ENCODE data around the gene CCDC192.

Gene CCDC192

GRCh38 chr5:127830829-127831598, 127.8 kb downstream of the CCDC192 start:
- TF ChIP-seq ZNF501 (tag by site-specific recombination; IDR thresholded peaks at IDR 0.05), result no peak
- peak; percentile 72 for TF ChIP-seq ZSCAN4 (tag by site-specific recombination; IDR thresholded peaks at IDR 0.05)
- Histone ChIP-seq H3K9me3 (ENCODE audit: control insufficient read depth, insufficient read depth, low read depth, low read length) (no peaks in the 10 kb centered on the region), H3K27ac (ENCODE audit: extremely low read depth, low read depth, low read length) (no peak overlapping the region), H3K36me3 (ENCODE audit: control insufficient read depth in 2 of 2, insufficient read depth in 1 of 2, low read length in 2 of 2) (no peaks in the 10 kb centered on the region), H3K4me1 (ENCODE audit: control insufficient read depth, insufficient read depth, low read length) (peaks cover 10% of the 10 kb centered on the region), H3K4me3 (ENCODE audit: low read depth, low read length) (no peak overlapping the region)
- POLR2A ChIA-PET, result no interaction called here
- CTCF ChIA-PET, result interaction anchor here (1.0 kb wide), 1 partner anchor 45 kb away, joined by 3 read pairs; no protein-coding TSS in a partner anchor

- Histone ChIP-seq H3K9me3 (ENCODE audit: control insufficient read depth, insufficient read depth, low read depth, low read length) (no peaks in the 10 kb centered on the region), H3K4me1 (ENCODE audit: control insufficient read depth, insufficient read depth, low read length) (peaks cover 10% of the 10 kb centered on the region), H3K36me3 (ENCODE audit: control insufficient read depth in 2 of 2, insufficient read depth in 1 of 2, low read length in 2 of 2) (no peaks in the 10 kb centered on the region), H3K27ac (ENCODE audit: extremely low read depth, low read depth, low read length) (no peak overlapping the region), H3K4me3 (ENCODE audit: low read depth, low read length) (no peak overlapping the region)
- ChIA-PET POLR2A (no interaction called here), CTCF (interaction anchor here (0.6 kb wide), 1 partner anchor 169 kb away, joined by 4 read pairs; no protein-coding TSS in a partner anchor)
- TF ChIP-seq ZNF692 (tag by site-specific recombination; IDR thresholded peaks at IDR 0.05) (no peak), KLF10 (tag by site-specific recombination; IDR thresholded peaks at IDR 0.05) (no peak), ZNF350 (tag by site-specific recombination; IDR thresholded peaks at IDR 0.05) (no peak), ZNF596 (tag by site-specific recombination; IDR thresholded peaks at IDR 0.05) (no peak), ZNF423 (tag by site-specific recombination; IDR thresholded peaks at IDR 0.05) (no peak), KLF8 (tag by site-specific recombination; IDR thresholded peaks at IDR 0.05) (no peak), TRIM28 (IDR thresholded peaks at IDR 0.05; ENCODE audit: borderline replicate concordance, low read length) (no peak)
Measured at GRCh38 chr5:127832067-127832466, 128.9 kb downstream of the CCDC192 start.

- Histone ChIP-seq H3K36me3 (ENCODE audit: control insufficient read depth in 2 of 2, insufficient read depth in 1 of 2, low read length in 2 of 2) (no peaks in the 10 kb centered on the region), H3K27ac (ENCODE audit: extremely low read depth, low read depth, low read length) (no peak overlapping the region), H3K4me1 (ENCODE audit: control insufficient read depth, insufficient read depth, low read length) (peaks cover 10% of the 10 kb centered on the region), H3K4me3 (ENCODE audit: low read depth, low read length) (no peak overlapping the region), H3K9me3 (ENCODE audit: control insufficient read depth, insufficient read depth, low read depth, low read length) (no peaks in the 10 kb centered on the region)
- POLR2A ChIA-PET, result no interaction called here
- CTCF ChIA-PET, result interaction anchor here (0.6 to 1.3 kb wide), 2 partner anchors 12 to 928 kb away, joined by 3 to 4 read pairs; no protein-coding TSS in a partner anchor
- peak; percentile 61 for TF ChIP-seq ZBTB20 (tag by site-specific recombination; IDR thresholded peaks at IDR 0.05)
- TF ChIP-seq YY1 (tag by site-specific recombination; IDR thresholded peaks at IDR 0.05), result no peak
- no peak for TF ChIP-seq ZSCAN23 (tag by site-specific recombination; IDR thresholded peaks at IDR 0.05)
- no peak for TF ChIP-seq OVOL3 (tag by site-specific recombination; IDR thresholded peaks at IDR 0.05)
- TF ChIP-seq SP7 (tag by site-specific recombination; IDR thresholded peaks at IDR 0.05), result peak; percentile 39; the same call in 1 of the 2 replicates
- no peak for TF ChIP-seq ZNF473 (tag by site-specific recombination; IDR thresholded peaks at IDR 0.05)
- no peak for TF ChIP-seq ZNF654 (tag by site-specific recombination; IDR thresholded peaks at IDR 0.05; ENCODE audit: low read depth)
- peak; percentile 91 for TF ChIP-seq PRDM6 (tag by site-specific recombination; IDR thresholded peaks at IDR 0.05)
- no peak for TF ChIP-seq ZNF423 (tag by site-specific recombination; IDR thresholded peaks at IDR 0.05)
- no peak for TF ChIP-seq ZNF521 (tag by site-specific recombination; IDR thresholded peaks at IDR 0.05)
- peak; percentile 59; the same call in 1 of the 2 replicates for TF ChIP-seq FEZF1 (tag by site-specific recombination; IDR thresholded peaks at IDR 0.05)
- TF ChIP-seq ZNF785 (tag by site-specific recombination; IDR thresholded peaks at IDR 0.05), result no peak
- TF ChIP-seq BCL11B (tag by site-specific recombination; IDR thresholded peaks at IDR 0.05; ENCODE audit: low read depth), result no peak
- no peak for TF ChIP-seq HOXC10 (CRISPR knock-in tag; IDR thresholded peaks at IDR 0.05)
- no peak for TF ChIP-seq HOXA7 (CRISPR knock-in tag; IDR thresholded peaks at IDR 0.05; ENCODE audit: borderline replicate concordance)
- no peak for TF ChIP-seq ZNF548 (tag by site-specific recombination; IDR thresholded peaks at IDR 0.05)
- TF ChIP-seq ZNF639 (tag by site-specific recombination; IDR thresholded peaks at IDR 0.05), result no peak
- no peak for TF ChIP-seq GLIS2 (tag by site-specific recombination; IDR thresholded peaks at IDR 0.05)
- no peak for TF ChIP-seq ZNF555 (tag by site-specific recombination; conservative IDR thresholded peaks at IDR 0.05)
Measured at GRCh38 chr5:127834094-127834531, 130.9 kb downstream of the CCDC192 start.
